GM21390 (cell line): Measurements from ENCODE around the gene ENOX1.

Experiments used
- ATAC-seq: cut with Tn5 transposase; IDR thresholded peaks from one replicate; pipeline ENCODE4 v1.9.1; 2021; ENCODE audit not compliant: unreplicated experiment

Gene ENOX1

DNA sequence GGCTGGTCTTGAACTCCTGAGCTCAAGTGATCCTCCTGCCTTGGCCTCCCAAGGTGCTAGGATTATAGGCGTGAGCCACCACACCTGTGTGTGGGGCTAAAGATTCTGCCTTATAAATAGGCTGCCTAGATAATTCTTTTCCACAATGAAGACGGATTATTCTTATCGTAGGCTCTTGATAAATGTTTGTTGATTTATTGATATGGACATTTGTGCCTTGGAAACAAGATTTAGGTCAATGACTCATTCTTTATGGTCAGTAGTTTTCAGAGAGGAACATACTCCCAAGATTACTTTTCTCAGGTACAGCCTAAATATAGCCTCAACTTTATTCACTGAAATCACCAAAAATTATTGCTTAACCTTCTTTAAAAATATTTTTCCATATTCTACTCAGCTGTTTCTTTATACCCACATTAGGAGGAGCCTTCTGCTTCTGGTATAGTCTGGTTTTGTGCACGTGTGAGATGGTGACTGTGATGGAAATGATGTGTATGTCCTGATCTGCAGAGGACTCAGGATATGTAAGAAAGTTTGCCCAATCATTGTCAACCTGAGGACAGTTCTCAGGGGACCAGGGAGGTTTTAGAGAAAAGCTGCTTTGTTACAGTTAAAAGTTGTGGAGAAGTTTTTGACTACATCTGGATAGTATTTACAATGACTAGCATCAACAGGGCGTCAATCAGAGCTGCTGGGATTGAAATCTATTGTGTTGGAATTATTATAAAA lies 554.5 kb downstream of the ENOX1 start:
- ATAC-seq = no peak

DNA sequence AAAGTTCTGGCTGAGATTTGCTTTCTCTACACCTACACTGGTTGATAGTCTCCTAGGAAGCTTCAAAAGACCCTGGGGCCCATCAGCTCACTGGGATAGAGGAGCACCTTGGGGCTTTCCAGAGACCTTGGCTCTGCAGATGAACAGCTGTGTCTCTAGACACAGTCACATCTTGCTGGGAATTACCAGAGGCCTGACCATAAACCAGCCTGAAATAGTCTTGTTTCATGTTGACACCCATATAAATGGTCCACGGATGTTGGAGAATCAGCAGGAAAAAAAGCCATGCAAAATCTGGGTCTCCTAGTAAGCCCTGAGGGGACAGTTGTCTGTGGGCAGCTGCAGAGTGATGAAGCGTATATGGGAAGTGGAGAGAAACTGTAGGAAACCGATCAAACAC lies 555.8 kb downstream of the ENOX1 start:
- ATAC-seq = no peak

DNA sequence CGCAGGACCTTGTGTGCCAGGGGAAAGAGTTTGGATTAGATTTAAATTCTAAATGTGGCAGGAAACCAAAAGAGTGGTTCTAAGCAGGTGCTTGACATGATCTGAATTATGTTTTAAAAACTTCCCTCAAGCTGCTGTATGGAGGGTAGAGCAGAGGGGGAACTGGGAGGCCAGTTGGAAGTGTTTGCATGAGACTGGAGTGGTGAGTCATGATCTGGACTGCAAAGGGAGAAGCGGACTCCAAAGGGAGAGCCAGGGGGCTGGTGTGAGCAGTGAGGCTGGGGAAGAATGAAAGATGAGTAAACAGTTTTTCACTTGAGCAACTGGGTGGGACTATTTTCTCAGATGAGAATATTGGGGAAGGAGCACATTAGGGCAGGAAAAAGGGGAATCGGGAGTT lies 557.3 kb downstream of the ENOX1 start:
- no peak for ATAC-seq

DNA sequence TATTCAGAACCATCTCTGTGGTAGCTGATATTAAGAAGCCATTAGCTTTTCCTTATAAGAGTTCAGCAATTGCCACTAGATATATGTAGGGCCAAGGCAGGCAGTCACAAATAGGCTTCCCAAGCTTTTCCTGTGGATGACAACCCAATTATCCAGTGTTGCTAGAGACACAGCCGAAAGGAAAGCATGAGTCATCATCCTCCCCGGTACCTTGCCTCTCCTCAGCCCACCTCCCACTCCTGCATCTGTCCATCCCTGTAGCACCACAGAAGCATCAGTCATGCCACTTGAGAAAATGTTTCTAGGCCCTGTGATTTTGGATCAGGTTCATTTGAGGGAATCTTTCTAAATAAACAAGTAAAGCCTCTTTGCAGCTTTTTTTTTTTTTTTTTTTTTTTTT lies 559.1 kb downstream of the ENOX1 start:
- no peak for ATAC-seq

DNA sequence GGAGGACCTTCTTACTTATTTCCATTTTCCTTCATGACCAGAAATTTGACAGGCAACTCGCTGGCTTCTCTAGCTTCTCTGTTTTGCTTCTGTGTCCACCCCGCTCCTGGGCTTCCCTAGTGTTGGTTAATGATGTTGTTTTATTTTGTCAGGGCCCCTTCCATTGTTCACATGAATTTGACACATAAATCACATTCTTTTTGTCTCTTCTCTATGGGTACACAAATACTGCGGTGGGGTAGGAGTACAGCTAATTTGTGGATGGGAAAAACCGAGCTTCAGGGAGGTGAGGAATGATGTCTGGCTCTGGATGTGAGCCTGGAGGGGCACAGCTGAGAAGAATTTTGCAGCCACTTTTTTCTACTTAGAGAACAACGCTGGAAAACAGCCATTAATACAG lies 563.6 kb downstream of the ENOX1 start:
- no peak for ATAC-seq

DNA sequence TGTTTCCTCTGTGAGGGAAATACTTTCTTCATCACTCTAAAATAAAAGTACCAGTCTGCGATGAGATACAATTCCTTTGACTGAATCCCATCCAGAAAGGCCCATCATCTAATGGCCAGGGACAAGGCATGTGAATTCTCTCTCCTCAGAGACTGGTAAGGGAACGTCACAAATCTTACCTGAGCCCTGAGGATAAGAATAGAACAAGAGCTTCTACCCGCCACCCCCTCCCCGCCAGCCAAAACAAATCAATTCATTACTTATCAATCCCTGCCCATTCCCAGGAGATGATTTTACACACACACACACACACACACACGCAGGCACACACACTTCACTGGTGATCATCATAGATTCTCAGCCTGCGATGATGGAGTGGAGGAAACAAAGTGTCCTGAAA lies 564.7 kb downstream of the ENOX1 start:
- ATAC-seq = no peak

DNA sequence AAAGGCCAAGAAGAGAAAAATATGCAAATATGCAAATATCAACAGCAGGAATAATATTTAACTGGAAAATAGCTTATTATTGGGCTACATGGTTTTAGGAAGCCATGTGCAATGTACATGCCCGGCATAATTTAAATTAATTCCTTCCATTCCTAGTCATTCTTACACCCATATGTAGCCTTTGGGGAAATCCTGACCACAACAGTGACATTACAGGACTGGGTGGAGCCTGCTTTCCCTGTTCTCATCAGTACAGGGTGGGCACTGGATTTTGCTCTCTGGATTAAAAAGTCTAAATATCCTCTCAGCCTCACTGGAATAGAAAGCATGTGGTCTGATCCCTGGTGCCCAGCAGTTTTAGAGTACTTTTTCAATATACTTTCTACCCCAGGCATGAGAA lies 565.2 kb downstream of the ENOX1 start:
- no peak for ATAC-seq

DNA sequence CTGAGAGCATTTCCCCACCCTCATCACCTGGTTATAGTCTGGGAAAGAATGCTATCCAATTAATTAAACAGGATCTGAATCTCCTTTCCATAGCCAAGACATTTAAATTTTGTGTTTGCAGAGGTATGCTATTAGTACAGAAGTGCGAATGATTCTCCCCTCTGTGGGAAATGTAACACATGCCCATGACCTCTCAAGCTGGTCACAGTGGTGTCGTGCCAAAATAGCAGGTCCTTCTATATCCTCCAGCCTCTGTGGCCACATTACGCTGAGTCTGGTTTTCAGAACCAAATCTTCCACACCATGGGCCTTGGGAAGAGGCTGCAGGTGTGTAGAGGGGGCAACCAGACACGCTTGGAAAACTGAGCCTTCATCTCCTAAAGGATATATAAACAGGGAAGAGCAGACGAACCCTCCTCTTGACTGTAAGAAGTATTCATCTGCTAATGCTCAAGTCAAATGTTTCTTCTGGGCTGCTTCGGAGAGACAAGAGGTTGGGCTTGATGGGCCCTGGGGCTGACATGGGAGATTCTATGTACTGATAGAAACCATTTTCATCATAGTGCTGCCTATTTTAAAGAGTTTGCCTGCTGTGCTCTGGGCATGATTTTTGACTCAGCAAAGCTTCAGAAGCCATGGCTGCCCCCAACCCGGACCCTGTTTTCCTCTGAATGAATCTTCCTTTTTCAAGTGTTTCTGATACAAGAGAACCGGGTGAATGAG lies 565.7 kb downstream of the ENOX1 start:
- no peak for ATAC-seq

DNA sequence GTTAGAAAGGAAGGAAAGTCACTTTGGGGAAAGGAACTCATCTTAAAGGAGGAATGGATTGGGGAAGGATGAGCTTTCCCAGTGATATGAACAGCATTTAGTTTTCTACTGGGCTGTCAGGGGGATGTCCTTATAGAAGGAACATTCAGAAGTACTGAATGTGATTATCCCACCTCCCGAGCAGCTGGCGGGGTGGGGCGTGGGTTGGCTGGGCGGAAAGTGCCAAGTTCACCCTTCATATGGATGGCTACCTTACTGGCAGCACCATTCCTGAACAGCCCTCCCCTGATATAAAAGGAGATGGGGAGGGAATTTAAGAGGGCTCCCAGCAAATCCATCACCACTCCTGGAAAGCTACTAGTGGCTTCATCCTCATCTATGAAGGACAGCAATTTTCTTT lies 572.6 kb downstream of the ENOX1 start:
- no peak for ATAC-seq

DNA sequence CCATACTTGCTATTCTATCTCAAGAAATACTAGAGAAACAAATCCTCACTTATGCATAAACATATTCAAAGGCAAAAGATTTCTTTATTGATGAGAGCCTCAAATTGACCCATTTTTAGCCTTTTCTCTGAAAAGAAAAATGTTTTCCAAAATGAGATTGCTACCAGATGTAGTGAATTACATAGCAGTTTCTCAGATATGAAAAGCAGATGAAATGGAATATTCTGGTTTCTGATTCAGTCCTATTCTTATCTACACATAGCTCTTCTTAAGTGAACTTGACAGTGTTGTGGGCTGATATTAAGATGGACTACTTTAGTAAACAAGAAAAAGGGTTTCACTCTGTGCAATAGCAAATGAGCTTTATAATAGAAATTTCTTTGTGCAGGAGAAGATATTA lies 579.9 kb downstream of the ENOX1 start:
- no peak for ATAC-seq

DNA sequence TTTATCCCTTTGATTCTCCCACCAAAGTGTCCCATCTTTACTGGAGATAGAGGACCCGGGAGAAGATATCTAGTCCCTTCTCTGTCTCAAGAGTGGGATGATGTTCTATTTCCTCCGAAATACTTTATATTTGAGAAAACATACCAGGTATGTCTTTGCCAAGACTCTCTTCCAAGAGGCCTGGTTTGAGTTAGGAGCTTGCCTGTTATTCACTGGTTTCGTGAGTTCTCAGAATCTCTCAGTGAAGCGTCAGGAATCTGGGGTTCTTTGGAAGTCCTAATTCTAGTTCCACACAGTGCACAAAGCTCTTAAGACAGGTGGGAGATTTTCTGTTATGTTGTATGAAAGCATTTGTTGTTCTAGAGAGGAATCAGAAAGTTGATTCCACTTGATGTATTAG lies 581.4 kb downstream of the ENOX1 start:
- ATAC-seq = no peak

DNA sequence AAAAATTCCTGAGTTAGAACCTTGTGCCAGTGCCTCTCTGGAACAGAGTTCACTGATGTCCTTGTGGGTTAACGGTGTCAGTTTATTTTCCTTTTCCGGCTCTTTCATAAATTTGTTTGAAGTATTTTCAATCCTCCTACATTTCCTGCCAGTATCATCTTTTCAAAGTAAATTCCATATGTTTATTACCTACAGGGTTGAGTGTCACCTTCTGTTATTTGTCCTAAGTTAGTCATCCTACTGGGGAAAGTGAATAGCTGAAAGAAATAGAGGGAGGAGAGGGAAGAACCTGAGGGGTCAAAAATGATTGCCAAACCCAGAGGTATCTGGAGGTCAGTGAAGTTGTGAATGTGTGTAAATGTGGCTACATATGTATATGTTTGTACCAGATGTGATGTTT lies 582.2 kb downstream of the ENOX1 start:
- no peak for ATAC-seq

DNA sequence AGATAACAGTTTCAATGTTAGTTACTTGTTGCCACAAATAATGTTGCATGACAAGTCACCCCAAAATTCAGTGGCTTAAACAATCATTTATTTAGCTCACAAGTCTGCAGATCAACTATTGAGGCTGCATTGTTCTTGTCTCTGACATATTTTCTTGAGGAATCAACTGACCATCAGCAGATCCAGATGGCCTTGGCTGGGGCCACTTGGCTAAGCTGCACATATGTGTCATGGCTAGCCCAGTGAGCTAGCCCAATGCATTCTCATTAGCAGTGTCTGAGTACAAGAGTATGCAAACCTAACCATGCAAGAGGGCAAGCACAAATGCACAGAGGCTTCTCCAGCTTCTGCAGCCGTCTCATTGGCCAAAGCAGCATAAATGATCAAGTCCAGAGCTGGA lies 583.0 kb downstream of the ENOX1 start:
- no peak for ATAC-seq

DNA sequence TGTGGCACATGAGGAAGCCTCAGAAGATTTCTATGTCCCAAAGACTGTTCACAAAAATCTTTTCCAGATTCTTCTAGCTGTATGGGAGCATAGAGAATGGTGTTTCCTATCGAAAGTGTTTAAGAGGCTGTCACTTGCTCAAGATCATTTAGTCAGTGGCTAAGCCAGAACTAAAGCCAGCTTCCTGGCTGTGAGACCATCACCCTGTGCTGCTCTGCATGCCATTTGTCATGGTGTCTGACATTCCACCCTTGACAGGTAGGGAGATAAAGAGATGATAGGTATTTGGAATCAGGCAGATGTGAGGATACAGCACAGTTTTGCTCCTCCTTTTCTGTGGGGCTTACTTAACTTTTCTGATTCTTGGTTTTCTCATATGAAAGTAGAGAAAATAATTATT lies 586.0 kb downstream of the ENOX1 start:
- ATAC-seq = no peak

DNA sequence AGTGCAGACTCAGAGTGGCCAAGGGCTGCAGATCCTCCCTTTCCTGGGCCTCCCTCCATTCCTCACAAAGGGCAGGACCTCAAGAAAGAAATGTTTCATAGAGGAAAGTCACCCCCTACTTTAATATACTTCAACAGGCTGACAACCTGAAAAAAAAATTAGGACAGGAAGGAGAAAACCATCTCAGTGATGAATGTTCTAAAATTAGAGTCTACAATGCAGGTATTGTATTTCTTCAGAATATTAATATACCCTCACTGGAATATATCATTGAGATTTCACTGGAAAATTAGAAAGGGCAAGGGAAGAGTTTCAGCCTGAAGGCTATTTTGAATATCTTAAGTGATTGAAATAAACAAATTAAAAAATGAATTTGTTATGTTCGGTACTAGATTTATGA lies 586.5 kb downstream of the ENOX1 start:
- ATAC-seq = no peak

DNA sequence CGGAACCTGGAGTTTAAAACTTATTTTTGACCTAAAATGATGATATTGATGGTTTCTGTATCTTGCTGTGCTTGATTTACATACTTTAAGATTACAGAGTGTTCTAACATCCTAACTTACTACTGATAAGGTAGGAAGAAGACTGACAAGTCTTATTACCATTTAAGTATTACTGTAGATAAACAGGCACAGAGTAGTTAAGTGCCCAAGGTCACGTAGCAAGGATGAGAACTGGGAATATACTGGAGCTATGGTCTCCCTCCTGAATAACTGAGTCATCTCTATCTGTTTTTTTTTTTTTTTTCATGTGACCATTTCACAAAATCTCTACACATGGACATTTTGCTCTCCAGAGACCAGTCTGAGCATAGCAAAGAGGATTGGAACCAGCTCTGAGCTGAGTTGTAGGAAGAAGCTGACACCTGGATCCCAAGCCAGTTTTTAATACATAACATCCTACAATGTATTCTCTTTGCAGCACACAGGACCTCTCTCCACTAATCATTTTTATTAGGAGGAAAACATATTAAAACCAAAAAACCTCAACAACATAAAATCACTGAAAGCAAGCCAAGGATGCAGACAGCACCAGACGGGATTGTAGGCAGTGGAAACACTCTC lies 589.9 kb downstream of the ENOX1 start:
- ATAC-seq = no peak

DNA sequence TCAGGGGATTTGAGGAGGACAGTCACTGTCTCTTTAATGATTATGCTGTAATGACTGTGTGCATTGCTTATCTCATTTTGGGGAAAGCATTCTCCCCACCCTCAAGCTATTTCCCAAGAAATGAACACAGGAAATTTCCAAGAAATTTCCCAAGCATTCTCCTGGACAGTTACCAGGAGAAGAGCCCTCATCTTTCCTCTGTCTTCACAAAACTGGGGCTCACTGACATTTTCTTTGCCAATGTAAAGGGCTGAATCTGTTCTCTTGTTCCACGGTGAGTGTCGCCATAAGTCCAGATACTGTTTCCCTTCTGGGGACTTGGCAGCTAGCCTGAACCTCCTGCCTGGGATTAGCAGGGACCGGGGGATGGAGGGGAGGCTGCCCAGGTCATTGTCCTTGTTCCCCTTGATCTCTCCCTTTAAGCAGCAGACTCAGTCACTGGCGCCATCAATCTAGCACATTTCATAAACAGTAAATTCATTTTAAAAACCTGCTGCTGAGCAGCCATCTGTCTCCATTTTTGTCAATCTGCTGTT lies 590.6 kb downstream of the ENOX1 start:
- ATAC-seq = no peak

DNA sequence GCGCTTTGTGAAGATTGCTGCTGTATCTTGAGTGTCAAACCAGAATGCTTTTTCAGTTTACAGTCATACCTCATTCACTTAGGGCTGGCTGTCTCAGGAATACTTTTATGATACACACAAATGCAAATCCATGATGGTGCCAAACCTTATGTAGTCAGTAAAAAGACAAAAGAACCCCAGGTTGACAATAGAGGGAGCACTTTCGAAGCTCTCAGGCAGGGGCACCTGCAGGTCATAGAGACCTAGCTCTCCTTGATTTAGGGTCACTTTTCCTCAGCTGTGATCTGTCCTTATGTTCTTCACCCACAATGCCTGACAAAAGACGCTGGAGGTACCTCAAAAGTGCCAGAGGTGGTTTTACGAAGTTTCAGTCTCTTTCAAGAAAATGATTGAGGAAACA lies 591.2 kb downstream of the ENOX1 start:
- ATAC-seq = no peak

DNA sequence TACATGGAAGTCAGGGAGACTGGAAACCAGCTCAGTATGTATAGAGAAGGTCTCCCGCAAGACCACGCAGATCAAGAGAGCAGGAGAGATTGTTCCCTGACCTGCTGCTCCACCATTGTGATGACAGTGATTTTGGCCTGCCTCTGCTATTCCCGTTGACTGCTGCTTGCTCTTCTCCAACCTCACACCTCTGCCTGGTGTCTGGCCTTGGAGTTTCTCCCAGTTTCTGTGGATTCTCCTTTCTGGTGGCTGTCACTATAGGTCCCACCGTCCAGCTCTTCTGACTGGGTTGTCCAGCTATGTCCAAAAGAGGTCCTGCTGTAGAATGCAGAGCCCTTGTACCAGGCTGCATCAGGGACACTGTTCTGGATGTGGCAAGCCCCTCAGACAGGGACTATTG lies 591.7 kb downstream of the ENOX1 start:
- ATAC-seq = no peak

DNA sequence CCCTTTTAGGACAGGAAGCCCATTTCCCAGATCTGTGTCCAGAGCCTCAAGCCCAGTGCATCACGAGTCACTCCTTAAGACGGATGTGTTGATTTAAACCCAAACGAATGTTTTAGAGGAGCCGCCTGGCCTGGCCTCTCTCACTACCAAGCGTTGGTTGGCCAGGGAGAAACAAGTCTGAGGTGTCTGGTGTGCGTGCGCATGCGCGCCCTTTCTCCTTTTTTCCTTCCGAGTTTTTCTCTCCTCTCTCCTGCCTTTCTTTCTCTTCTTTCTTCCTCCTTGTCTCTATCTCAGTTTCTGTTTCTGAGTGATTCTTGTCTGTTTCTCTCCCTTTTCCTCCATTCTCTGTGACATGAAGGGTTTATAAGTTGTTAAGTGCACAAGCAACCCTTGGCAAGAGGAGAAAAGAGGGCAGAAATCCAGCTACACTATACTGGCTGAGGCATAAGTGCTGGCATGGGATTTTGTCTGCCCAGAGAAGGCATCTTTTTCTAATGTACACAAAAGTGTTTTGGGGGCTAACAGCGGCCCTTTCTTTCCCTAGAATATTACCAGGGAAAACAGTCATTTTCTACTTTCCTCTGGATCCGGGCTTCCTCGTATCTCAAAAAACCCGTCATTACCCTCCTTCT lies 592.9 kb downstream of the ENOX1 start:
- ATAC-seq = no peak

DNA sequence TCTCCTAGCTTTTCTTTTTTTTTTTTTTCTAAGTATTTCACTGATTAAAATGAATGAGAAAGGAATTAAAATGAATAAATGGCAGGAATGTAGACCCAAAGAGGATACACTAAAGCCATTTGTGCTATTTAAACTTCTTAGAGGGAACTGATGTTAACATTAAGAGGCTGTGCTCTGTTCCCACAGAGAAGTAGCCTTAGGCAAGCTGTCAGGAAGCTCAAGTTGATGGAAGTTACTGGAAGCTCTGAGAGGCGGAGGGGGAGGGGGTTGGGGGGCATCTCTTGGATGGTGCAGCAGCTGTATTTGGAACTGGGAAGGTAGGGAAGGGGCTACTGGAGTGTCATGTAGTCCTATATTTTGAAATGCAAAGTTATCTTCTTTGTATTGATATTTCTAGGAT lies 595.2 kb downstream of the ENOX1 start:
- ATAC-seq = no peak

DNA sequence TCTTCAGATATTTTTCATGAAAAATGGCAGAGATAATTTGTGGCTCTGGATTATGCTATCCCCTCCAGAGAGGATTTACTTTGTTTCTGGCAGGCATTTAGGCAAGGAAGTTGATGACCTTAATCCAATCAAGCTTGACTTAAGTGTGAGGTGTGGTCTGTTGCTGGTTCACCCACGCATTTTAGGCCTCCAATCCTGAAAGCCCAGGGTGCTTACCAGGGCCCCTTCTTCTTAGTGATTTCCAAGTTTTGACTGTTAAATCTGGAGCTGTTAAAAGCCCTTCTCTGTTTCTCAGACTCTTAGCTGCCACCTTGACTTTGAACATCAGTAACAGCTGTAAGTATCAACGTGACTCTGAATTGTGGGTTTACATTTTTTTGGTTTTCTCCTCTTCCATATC lies 601.5 kb downstream of the ENOX1 start:
- ATAC-seq = no peak
